ENCODE results near the gene TRAF3IP3.

Gene TRAF3IP3

GRCh38 chr1:209752890-209753289 is 3.0 kb upstream of the TRAF3IP3 start:
- TF ChIP-seq CTCF (IDR thresholded peaks at IDR 0.05; ENCODE audit: low read depth, low read length), result no peak

GRCh38 chr1:209755256-209755655 is 597 bp upstream of the TRAF3IP3 start:
- no peak for DNase-seq (ENCODE audit: extremely low read depth, low read depth)
- no peak for TF ChIP-seq CTCF (IDR thresholded peaks at IDR 0.05; ENCODE audit: low read depth, low read length)

More at GRCh38 chr1:209752890-209753289, 3.0 kb upstream of the TRAF3IP3 start:
- no peak for DNase-seq (ENCODE audit: extremely low read depth, low read depth)

- no peak for TF ChIP-seq CTCF (IDR thresholded peaks at IDR 0.05; ENCODE audit: low read depth, low read length)
- no peak for DNase-seq (ENCODE audit: extremely low read depth, low read depth)
Measured at GRCh38 chr1:209756615-209757445, 977 bp downstream of the TRAF3IP3 start.

GRCh38 chr1:209758400-209758799 is 2.5 kb downstream of the TRAF3IP3 start:
- TF ChIP-seq CTCF (IDR thresholded peaks at IDR 0.05; ENCODE audit: low read depth, low read length), result no peak

GRCh38 chr1:209759829-209760359 is 4.0 kb downstream of the TRAF3IP3 start:
- DNase-seq (ENCODE audit: extremely low read depth, low read depth), result no peak
- TF ChIP-seq CTCF (IDR thresholded peaks at IDR 0.05; ENCODE audit: low read depth, low read length), result no peak

More at GRCh38 chr1:209758400-209758799, 2.5 kb downstream of the TRAF3IP3 start:
- DNase-seq (ENCODE audit: extremely low read depth, low read depth), result no peak

- no peak for TF ChIP-seq CTCF (IDR thresholded peaks at IDR 0.05; ENCODE audit: low read depth, low read length)
- DNase-seq (ENCODE audit: extremely low read depth, low read depth), result no peak
Measured at GRCh38 chr1:209761011-209761635, 5.3 kb downstream of the TRAF3IP3 start.

GRCh38 chr1:209766051-209766450 is 10.2 kb downstream of the TRAF3IP3 start:
- no peak for TF ChIP-seq CTCF (IDR thresholded peaks at IDR 0.05; ENCODE audit: low read depth, low read length)
- no peak for DNase-seq (ENCODE audit: extremely low read depth, low read depth)
